HUES64 (cell line): Measurements from ENCODE around the gene GPR61. TPM values are rescaled to one million over a fixed set of nuclear protein-coding genes. Genes with fewer than 3 reads are reported as not detected.

Experiments used
- H3K27ac ChIP-seq: 2 replicates; pipeline ENCODE4 v1.7.0; 2013; ENCODE audit warnings: low read depth, low read length, inconsistent platforms
- H3K27me3 ChIP-seq: 2 replicates; pipeline ENCODE4 v1.6.1; 2013; ENCODE audit warnings: mild to moderate bottlenecking, low read length; ENCODE audit not compliant: insufficient read depth
- H3K36me3 ChIP-seq: 2 replicates; pipeline ENCODE4 v1.6.1; 2013; ENCODE audit warnings: mild to moderate bottlenecking, low read length; ENCODE audit not compliant: insufficient read depth
- H3K4me1 ChIP-seq: 2 replicates; pipeline ENCODE4 v1.6.1; 2013; ENCODE audit warnings: mild to moderate bottlenecking, low read length, moderate library complexity; ENCODE audit not compliant: insufficient read depth
- H3K4me3 ChIP-seq: 2 replicates; pipeline ENCODE4 v1.5.1; 2013; ENCODE audit warnings: mild to moderate bottlenecking, low read length, moderate library complexity
- H3K9ac ChIP-seq: 2 replicates; pipeline ENCODE4 v1.6.1; 2013; ENCODE audit warnings: mild to moderate bottlenecking, low read depth, low read length
- H3K9me3 ChIP-seq: 2 replicates; pipeline ENCODE4 v1.6.1; 2013; ENCODE audit warnings: low read depth, low read length; ENCODE audit not compliant: insufficient read depth
- WGBS: fragments of 150-250, 120-280 bp; methylation state at CpG from one replicate; pipeline ENCODE4 v1.1.7; 2013; ENCODE audit warnings: missing lambda C conversion rate; 5-methylcytosine and 5-hydroxymethylcytosine counted together
- polyA plus RNA-seq, 2 experiments: library from polyadenylated mRNA; stranded (reverse); fragments of 50-300 nt; gene quantifications; one replicate each; pipeline ENCODE4 v1.2.3, GENCODE V29; 2013

GPR61 gene
- polyA plus RNA-seq (2013, experiment 1 of 2), result not detected
- polyA plus RNA-seq (2013, experiment 2 of 2), result 0.13 TPM

GRCh38 chr1:109539676-109540075, at the start of gene GPR61:
Gene GPR61 (plus strand): TSS chr1:109539872. CDS start chr1:109543023, 3,151 bp downstream.
- Histone ChIP-seq H3K4me3 (peak within 1 kb of the TSS; percentile 27; the same call in 1 of the 2 replicates), H3K4me1 (no peaks in the 10 kb centered on the region), H3K9me3 (no peaks in the 10 kb centered on the region), H3K36me3 (no peaks in the 10 kb centered on the region), H3K27me3 (no peaks in the 10 kb centered on the region), H3K27ac (no peak within 1 kb of the TSS), H3K9ac (no peak within 1 kb of the TSS)
- 53% methylated on average over 7 of the region's 7 CpGs for WGBS

GRCh38 chr1:109490029-109490933, 49.4 kb upstream of the GPR61 start:
- H3K36me3 ChIP-seq, result peaks cover 34% of the 10 kb centered on the region; the same call in 1 of the 2 replicates
- 93% methylated on average over 11 of the region's 11 CpGs for WGBS

GRCh38 chr1:109490934-109491302, 48.8 kb upstream of the GPR61 start:
- Histone ChIP-seq H3K9ac (no peak overlapping the region), H3K36me3 (peaks cover 34% of the 10 kb centered on the region; the same call in 1 of the 2 replicates), H3K4me3 (no peak overlapping the region), H3K27ac (no peak overlapping the region), H3K9me3 (no peaks in the 10 kb centered on the region), H3K27me3 (no peaks in the 10 kb centered on the region), H3K4me1 (peaks cover 4% of the 10 kb centered on the region; the same call in 1 of the 2 replicates)
- WGBS, result 93% methylated on average over 11 of the region's 11 CpGs

More at GRCh38 chr1:109490029-109490933, 49.4 kb upstream of the GPR61 start:
- Histone ChIP-seq H3K9me3 (no peaks in the 10 kb centered on the region), H3K27me3 (no peaks in the 10 kb centered on the region), H3K27ac (no peak overlapping the region), H3K9ac (no peak overlapping the region), H3K4me3 (no peak overlapping the region), H3K4me1 (peaks cover 7% of the 10 kb centered on the region; the same call in 1 of the 2 replicates)

GRCh38 chr1:109491372-109491771, 48.3 kb upstream of the GPR61 start:
- Histone ChIP-seq H3K4me3 (no peak overlapping the region), H3K9ac (no peak overlapping the region), H3K4me1 (peaks cover 4% of the 10 kb centered on the region; the same call in 1 of the 2 replicates), H3K27ac (no peak overlapping the region), H3K27me3 (no peaks in the 10 kb centered on the region), H3K36me3 (peaks cover 31% of the 10 kb centered on the region; the same call in 1 of the 2 replicates), H3K9me3 (no peaks in the 10 kb centered on the region)
- 96% methylated on average over 8 of the region's 8 CpGs for WGBS

GRCh38 chr1:109492779-109493178, 46.9 kb upstream of the GPR61 start:
- Histone ChIP-seq H3K27me3 (no peaks in the 10 kb centered on the region), H3K9me3 (no peaks in the 10 kb centered on the region), H3K4me1 (peaks cover 9% of the 10 kb centered on the region; the same call in 1 of the 2 replicates), H3K4me3 (no peak overlapping the region), H3K9ac (no peak overlapping the region), H3K36me3 (peaks cover 35% of the 10 kb centered on the region), H3K27ac (no peak overlapping the region)
- 86% methylated on average over 4 of the region's 4 CpGs for WGBS

- WGBS, result 86% methylated on average over 4 of the region's 4 CpGs
- H3K9ac ChIP-seq, result peak overlapping the region; percentile 63
- H3K27ac ChIP-seq, result no peak overlapping the region
- H3K36me3 ChIP-seq, result peaks cover 34% of the 10 kb centered on the region
- H3K4me3 ChIP-seq, result no peak overlapping the region; the same call in 1 of the 2 replicates
- H3K27me3 ChIP-seq, result no peaks in the 10 kb centered on the region
- H3K4me1 ChIP-seq, result peaks cover 10% of the 10 kb centered on the region; the same call in 1 of the 2 replicates
- no peaks in the 10 kb centered on the region for H3K9me3 ChIP-seq
Measured at GRCh38 chr1:109493227-109493626, 46.4 kb upstream of the GPR61 start.

GRCh38 chr1:109493805-109494539, 45.7 kb upstream of the GPR61 start, which contains the start of gene CYB561D1:
Gene CYB561D1 (plus strand): TSS chr1:109494094. CDS start chr1:109494140, 46 bp downstream.
- peak within 1 kb of the TSS; percentile 49; the same call in 1 of the 2 replicates for H3K27ac ChIP-seq
- H3K27me3 ChIP-seq, result no peaks in the 10 kb centered on the region
- H3K9me3 ChIP-seq, result no peaks in the 10 kb centered on the region
- 2% methylated on average over 44 of the region's 44 CpGs for WGBS
- peak within 1 kb of the TSS; percentile 63 for H3K9ac ChIP-seq
- peak within 1 kb of the TSS; percentile 100 for H3K4me3 ChIP-seq
- H3K36me3 ChIP-seq, result peaks cover 30% of the 10 kb centered on the region
- H3K4me1 ChIP-seq, result peaks cover 13% of the 10 kb centered on the region; the same call in 1 of the 2 replicates

GRCh38 chr1:109495738-109496137, 43.9 kb upstream of the GPR61 start:
- WGBS, result 93% methylated on average over 7 of the region's 7 CpGs
- H3K27ac ChIP-seq, result no peak overlapping the region
- H3K4me1 ChIP-seq, result peaks cover 16% of the 10 kb centered on the region; the same call in 1 of the 2 replicates
- no peak overlapping the region for H3K9ac ChIP-seq
- peaks cover 23% of the 10 kb centered on the region for H3K36me3 ChIP-seq
- no peaks in the 10 kb centered on the region for H3K9me3 ChIP-seq
- no peak overlapping the region for H3K4me3 ChIP-seq
- no peaks in the 10 kb centered on the region for H3K27me3 ChIP-seq

- Histone ChIP-seq H3K4me1 (peaks cover 16% of the 10 kb centered on the region; the same call in 1 of the 2 replicates), H3K9me3 (no peaks in the 10 kb centered on the region), H3K27me3 (no peaks in the 10 kb centered on the region), H3K9ac (no peak overlapping the region), H3K4me3 (no peak overlapping the region), H3K36me3 (peaks cover 8% of the 10 kb centered on the region; the same call in 1 of the 2 replicates), H3K27ac (peak overlapping the region; percentile 64)
- WGBS, result 66% methylated on average over 9 of the region's 9 CpGs
Measured at GRCh38 chr1:109497449-109498160, 42.1 kb upstream of the GPR61 start.

GRCh38 chr1:109498161-109498801, 41.4 kb upstream of the GPR61 start:
- peaks cover 16% of the 10 kb centered on the region; the same call in 1 of the 2 replicates for H3K4me1 ChIP-seq
- H3K27ac ChIP-seq, result peak overlapping the region; percentile 64
- WGBS, result 65% methylated on average over 12 of the region's 12 CpGs
- no peaks in the 10 kb centered on the region for H3K9me3 ChIP-seq
- no peak overlapping the region for H3K9ac ChIP-seq
- H3K36me3 ChIP-seq, result peaks cover 8% of the 10 kb centered on the region; the same call in 1 of the 2 replicates
- H3K27me3 ChIP-seq, result no peaks in the 10 kb centered on the region
- H3K4me3 ChIP-seq, result no peak overlapping the region
